HEK293 (cell line): ENCODE measurements around the gene MACROH2A2.

Source experiments
- GLI2 ChIP-seq: fragments of 450-650 bp; formaldehyde crosslinking; IDR thresholded peaks from 2 replicates; pipeline ENCODE4; 2017; ENCODE audit warnings: missing biosample characterization, missing genetic modification characterization, low read depth, borderline replicate concordance
- HOXA7 ChIP-seq: sonication (generic); formaldehyde crosslinking; IDR thresholded peaks from 2 replicates; pipeline ENCODE4 v1.8.1; 2022; ENCODE audit warnings: missing genetic modification reagents, borderline replicate concordance
- KLF16 ChIP-seq: fragments of 450-650 bp; formaldehyde crosslinking; IDR thresholded peaks from 2 replicates; pipeline ENCODE4 v1.5.1; 2017; ENCODE audit warnings: missing biosample characterization, missing genetic modification characterization
- SP2 ChIP-seq: fragments of 450-650 bp; formaldehyde crosslinking; IDR thresholded peaks from 2 replicates; pipeline ENCODE4 v1.5.1; 2016; ENCODE audit warnings: missing biosample characterization, missing genetic modification characterization
- ZFP37 ChIP-seq: fragments of 450-650 bp; formaldehyde crosslinking; IDR thresholded peaks from 2 replicates; pipeline ENCODE4 v1.5.1; 2016; ENCODE audit warnings: missing biosample characterization, missing genetic modification characterization
- ZNF121 ChIP-seq: fragments of 450-650 bp; formaldehyde crosslinking; IDR thresholded peaks from 2 replicates; pipeline ENCODE4 v1.5.1; 2016; ENCODE audit warnings: missing biosample characterization, missing genetic modification characterization
- ZNF140 ChIP-seq: fragments of 450-650 bp; formaldehyde crosslinking; IDR thresholded peaks from 2 replicates; pipeline ENCODE4 v1.5.1; 2016; ENCODE audit warnings: missing biosample characterization, missing genetic modification characterization
- ZNF311 ChIP-seq: fragments of 450-650 bp; formaldehyde crosslinking; IDR thresholded peaks from 2 replicates; pipeline ENCODE4 v1.5.1; 2017; ENCODE audit warnings: missing biosample characterization, missing genetic modification characterization, borderline replicate concordance
- ZNF555 ChIP-seq: fragments of 450-650 bp; formaldehyde crosslinking; conservative IDR thresholded peaks from 2 replicates; pipeline ENCODE4 v1.5.1; 2017; ENCODE audit warnings: missing biosample characterization, mild to moderate bottlenecking, missing genetic modification characterization, inconsistent platforms
- ZNF707 ChIP-seq: fragments of 450-650 bp; formaldehyde crosslinking; IDR thresholded peaks from 2 replicates; pipeline ENCODE4 v1.5.1; 2016; ENCODE audit warnings: missing biosample characterization, missing genetic modification characterization
- TF ChIP-seq, protein P1 (sequence below): fragments of 450-650 bp; formaldehyde crosslinking; IDR thresholded peaks from 2 replicates; pipeline ENCODE4 v1.5.1; 2016; ENCODE audit warnings: missing biosample characterization, missing genetic modification characterization, borderline replicate concordance
- TF ChIP-seq, protein P2 (sequence below): fragments of 450-650 bp; formaldehyde crosslinking; IDR thresholded peaks from 2 replicates; pipeline ENCODE4 v1.5.1; 2016; ENCODE audit warnings: missing biosample characterization, missing genetic modification characterization
- TF ChIP-seq, protein P3 (sequence below): fragments of 450-650 bp; formaldehyde crosslinking; IDR thresholded peaks from 2 replicates; pipeline ENCODE4 v1.5.1; 2016; ENCODE audit warnings: missing biosample characterization, missing genetic modification characterization

DNA sequence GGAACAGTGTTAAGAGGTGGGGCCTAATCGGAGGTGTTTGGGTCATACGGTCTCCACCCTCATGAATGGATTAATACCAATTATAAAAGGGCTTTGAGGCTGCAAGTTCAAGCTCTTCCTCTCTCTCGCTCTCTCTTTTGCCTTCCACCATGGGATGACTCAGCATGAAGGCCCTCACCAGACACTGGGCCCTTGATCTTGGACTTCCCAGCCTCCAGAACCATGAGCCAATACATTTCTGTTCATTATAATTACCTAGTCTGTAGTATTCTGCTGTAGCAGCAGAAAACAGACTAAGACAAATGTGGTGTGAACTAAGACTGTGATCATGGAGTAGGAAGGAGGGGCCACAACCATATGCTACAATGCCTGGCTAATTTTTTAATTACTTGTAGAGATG, 72.3 kb downstream of the MACROH2A2 start:
- no peak for TF ChIP-seq HOXA7 (CRISPR knock-in tag)
- no peak for TF ChIP-seq ZNF121 (tag by site-specific recombination)
- no peak for TF ChIP-seq GLI2 (tag by site-specific recombination)
- TF ChIP-seq, protein P1, sequence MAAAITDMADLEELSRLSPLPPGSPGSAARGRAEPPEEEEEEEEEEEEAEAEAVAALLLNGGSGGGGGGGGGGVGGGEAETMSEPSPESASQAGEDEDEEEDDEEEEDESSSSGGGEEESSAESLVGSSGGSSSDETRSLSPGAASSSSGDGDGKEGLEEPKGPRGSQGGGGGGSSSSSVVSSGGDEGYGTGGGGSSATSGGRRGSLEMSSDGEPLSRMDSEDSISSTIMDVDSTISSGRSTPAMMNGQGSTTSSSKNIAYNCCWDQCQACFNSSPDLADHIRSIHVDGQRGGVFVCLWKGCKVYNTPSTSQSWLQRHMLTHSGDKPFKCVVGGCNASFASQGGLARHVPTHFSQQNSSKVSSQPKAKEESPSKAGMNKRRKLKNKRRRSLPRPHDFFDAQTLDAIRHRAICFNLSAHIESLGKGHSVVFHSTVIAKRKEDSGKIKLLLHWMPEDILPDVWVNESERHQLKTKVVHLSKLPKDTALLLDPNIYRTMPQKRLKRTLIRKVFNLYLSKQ (tag by site-specific recombination): no peak
- TF ChIP-seq, protein P2, sequence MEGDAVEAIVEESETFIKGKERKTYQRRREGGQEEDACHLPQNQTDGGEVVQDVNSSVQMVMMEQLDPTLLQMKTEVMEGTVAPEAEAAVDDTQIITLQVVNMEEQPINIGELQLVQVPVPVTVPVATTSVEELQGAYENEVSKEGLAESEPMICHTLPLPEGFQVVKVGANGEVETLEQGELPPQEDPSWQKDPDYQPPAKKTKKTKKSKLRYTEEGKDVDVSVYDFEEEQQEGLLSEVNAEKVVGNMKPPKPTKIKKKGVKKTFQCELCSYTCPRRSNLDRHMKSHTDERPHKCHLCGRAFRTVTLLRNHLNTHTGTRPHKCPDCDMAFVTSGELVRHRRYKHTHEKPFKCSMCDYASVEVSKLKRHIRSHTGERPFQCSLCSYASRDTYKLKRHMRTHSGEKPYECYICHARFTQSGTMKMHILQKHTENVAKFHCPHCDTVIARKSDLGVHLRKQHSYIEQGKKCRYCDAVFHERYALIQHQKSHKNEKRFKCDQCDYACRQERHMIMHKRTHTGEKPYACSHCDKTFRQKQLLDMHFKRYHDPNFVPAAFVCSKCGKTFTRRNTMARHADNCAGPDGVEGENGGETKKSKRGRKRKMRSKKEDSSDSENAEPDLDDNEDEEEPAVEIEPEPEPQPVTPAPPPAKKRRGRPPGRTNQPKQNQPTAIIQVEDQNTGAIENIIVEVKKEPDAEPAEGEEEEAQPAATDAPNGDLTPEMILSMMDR: no peak
- no peak for TF ChIP-seq ZNF140
- TF ChIP-seq ZNF555 (tag by site-specific recombination): no peak
- no peak for TF ChIP-seq KLF16 (tag by site-specific recombination)
- TF ChIP-seq, protein P3, sequence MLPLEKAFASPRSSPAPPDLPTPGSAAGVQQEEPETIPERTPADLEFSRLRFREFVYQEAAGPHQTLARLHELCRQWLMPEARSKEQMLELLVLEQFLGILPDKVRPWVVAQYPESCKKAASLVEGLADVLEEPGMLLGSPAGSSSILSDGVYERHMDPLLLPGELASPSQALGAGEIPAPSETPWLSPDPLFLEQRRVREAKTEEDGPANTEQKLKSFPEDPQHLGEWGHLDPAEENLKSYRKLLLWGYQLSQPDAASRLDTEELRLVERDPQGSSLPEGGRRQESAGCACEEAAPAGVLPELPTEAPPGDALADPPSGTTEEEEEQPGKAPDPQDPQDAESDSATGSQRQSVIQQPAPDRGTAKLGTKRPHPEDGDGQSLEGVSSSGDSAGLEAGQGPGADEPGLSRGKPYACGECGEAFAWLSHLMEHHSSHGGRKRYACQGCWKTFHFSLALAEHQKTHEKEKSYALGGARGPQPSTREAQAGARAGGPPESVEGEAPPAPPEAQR (tag by site-specific recombination): no peak
- no peak for TF ChIP-seq ZNF707 (tag by site-specific recombination)
- TF ChIP-seq ZFP37 (tag by site-specific recombination): no peak
- no peak for TF ChIP-seq SP2
- TF ChIP-seq ZNF311 (tag by site-specific recombination): no peak
